Vagina (tissue), 2 donors: Measurements from ENCODE around the gene MAPK1. TPM values are rescaled to one million over a fixed set of nuclear protein-coding genes. Genes with fewer than 3 reads are reported as not detected.
"Not testable (repeated sequence)": the region's sequence is repeated elsewhere in the genome, so short reads cannot be mapped to it uniquely, and the experiment has no call there.

ENCODE experiments used
- DNase-seq, 2 donors: peaks; one replicate each; pipeline ENCODE4 v3.0.0-alpha.2; 2017; ENCODE audit errors: extremely low spot score in 2 of 2
- H3K27ac ChIP-seq: fragments of 200-600 bp; sonication (generic); one replicate; pipeline ENCODE4 v1.5.1; 2019
- H3K27me3 ChIP-seq: fragments of 200-600 bp; sonication (generic); one replicate; pipeline ENCODE4 v1.5.1; 2019
- H3K36me3 ChIP-seq, 2 donors: fragments of 200-600 bp; sonication (generic); one replicate each; pipeline ENCODE4 v1.5.1; 2017 to 2019
- H3K4me1 ChIP-seq: fragments of 200-600 bp; sonication (generic); one replicate; pipeline ENCODE4 v1.5.1; 2019
- H3K4me3 ChIP-seq, 2 donors: fragments of 200-600 bp; sonication (generic); 1 replicate in 1 of 2; 2 replicates in 1 of 2; pipeline ENCODE4 v1.5.1; 2016 to 2019
- H3K9me3 ChIP-seq: fragments of 200-600 bp; sonication (generic); one replicate; pipeline ENCODE4 v1.5.1; 2019
- CTCF ChIP-seq, 3 experiments: fragments of 450-650 bp in 2 of 3; fragments of 200-600 bp in 1 of 3; sonication (generic) in 1 of 3; IDR thresholded peaks; one replicate each; pipeline ENCODE4 v1.5.1; 2017 to 2019; ENCODE audit warnings: antibody characterized with exemption in 3 of 3, mild to moderate bottlenecking in 2 of 3, moderate library complexity in 2 of 3
- POLR2A ChIP-seq, 2 donors: fragments of 450-650 bp; IDR thresholded peaks; one replicate each; pipeline ENCODE4 v1.6.1; 2017; ENCODE audit warnings: antibody characterized with exemption in 2 of 2, mild to moderate bottlenecking in 2 of 2, moderate library complexity in 2 of 2
- POLR2AphosphoS5 ChIP-seq, 2 donors: sonication (generic); formaldehyde crosslinking; IDR thresholded peaks; one replicate each; pipeline ENCODE4 v1.9.0; 2017; ENCODE audit warnings: antibody characterized with exemption in 2 of 2, mild to moderate bottlenecking in 2 of 2, low read depth in 1 of 2; ENCODE audit not compliant: insufficient read depth in 1 of 2
- intact Hi-C: fragments of 100-400 bp; cut with DNase I; formaldehyde crosslinking; loops from one replicate; pipeline ENCODE4 v1.15.1; 2023
- total RNA-seq: library from RNA; depleted of rRNA; stranded (reverse); fragments of >200 nt; gene quantifications from one replicate; pipeline ENCODE4 v1.2.3, GENCODE V29; 2016

The MAPK1 gene
- total RNA-seq, 1 donor from 2014 or later: 44.9 TPM

- H3K9me3 ChIP-seq: no peaks in the 10 kb centered on the region
- intact Hi-C loops: no loop called here
- DNase-seq: no peak
- H3K27ac ChIP-seq: no peak overlapping the region
- H3K4me3 ChIP-seq: no peak overlapping the region
- TF ChIP-seq POLR2A (IDR thresholded peaks at IDR 0.05): no peak
- TF ChIP-seq CTCF (IDR thresholded peaks at IDR 0.05): no peak
- no peak for TF ChIP-seq POLR2AphosphoS5 (IDR thresholded peaks at IDR 0.05; ENCODE audit: insufficient read depth in 1 of 2, low read depth in 1 of 2)
- H3K27me3 ChIP-seq: no peaks in the 10 kb centered on the region
- peaks cover 47% of the 10 kb centered on the region for H3K4me1 ChIP-seq
- H3K36me3 ChIP-seq: no peaks in the 10 kb centered on the region
Observed at GRCh38 chr22:21841422-21841821, 26.0 kb downstream of the MAPK1 start.

GRCh38 chr22:21840236-21840823, 27.1 kb downstream of the MAPK1 start:
- Histone ChIP-seq H3K36me3 (no peaks in the 10 kb centered on the region), H3K9me3 (no peaks in the 10 kb centered on the region), H3K27ac (no peak overlapping the region), H3K27me3 (no peaks in the 10 kb centered on the region), H3K4me1 (peaks cover 47% of the 10 kb centered on the region), H3K4me3 (no peak overlapping the region)
- TF ChIP-seq POLR2AphosphoS5 (IDR thresholded peaks at IDR 0.05; ENCODE audit: insufficient read depth in 1 of 2, low read depth in 1 of 2): no peak
- no peak for TF ChIP-seq POLR2A (IDR thresholded peaks at IDR 0.05)
- TF ChIP-seq CTCF (IDR thresholded peaks at IDR 0.05): no peak
- intact Hi-C loops: no loop called here
- DNase-seq: no peak

DNA sequence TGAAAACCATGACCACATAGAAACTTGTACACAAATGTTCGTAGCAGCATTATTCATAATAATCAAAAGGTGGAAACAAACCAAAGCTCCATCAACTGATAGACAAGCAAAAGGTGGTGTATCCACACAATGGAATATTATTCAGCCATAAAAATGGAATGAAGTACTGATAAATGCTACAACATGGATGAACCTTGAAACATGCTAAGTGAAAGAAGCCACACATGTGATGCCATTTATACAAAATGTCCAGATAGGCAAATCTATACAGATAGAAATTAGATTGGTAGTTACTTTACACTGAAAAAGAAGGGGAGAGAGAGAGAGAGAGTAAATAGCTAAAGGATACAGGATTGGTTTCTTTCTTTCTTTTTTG, 27.7 kb downstream of the MAPK1 start:
- Histone ChIP-seq H3K27me3 (no peaks in the 10 kb centered on the region), H3K27ac (no peak overlapping the region), H3K4me1 (peaks cover 51% of the 10 kb centered on the region), H3K9me3 (no peaks in the 10 kb centered on the region), H3K4me3 (no peak overlapping the region), H3K36me3 (no peaks in the 10 kb centered on the region)
- intact Hi-C loops: no loop called here
- no peak for TF ChIP-seq POLR2A (IDR thresholded peaks at IDR 0.05)
- no peak for TF ChIP-seq CTCF (IDR thresholded peaks at IDR 0.05)
- no peak for TF ChIP-seq POLR2AphosphoS5 (IDR thresholded peaks at IDR 0.05; ENCODE audit: insufficient read depth in 1 of 2, low read depth in 1 of 2)
- DNase-seq: no peak

DNA sequence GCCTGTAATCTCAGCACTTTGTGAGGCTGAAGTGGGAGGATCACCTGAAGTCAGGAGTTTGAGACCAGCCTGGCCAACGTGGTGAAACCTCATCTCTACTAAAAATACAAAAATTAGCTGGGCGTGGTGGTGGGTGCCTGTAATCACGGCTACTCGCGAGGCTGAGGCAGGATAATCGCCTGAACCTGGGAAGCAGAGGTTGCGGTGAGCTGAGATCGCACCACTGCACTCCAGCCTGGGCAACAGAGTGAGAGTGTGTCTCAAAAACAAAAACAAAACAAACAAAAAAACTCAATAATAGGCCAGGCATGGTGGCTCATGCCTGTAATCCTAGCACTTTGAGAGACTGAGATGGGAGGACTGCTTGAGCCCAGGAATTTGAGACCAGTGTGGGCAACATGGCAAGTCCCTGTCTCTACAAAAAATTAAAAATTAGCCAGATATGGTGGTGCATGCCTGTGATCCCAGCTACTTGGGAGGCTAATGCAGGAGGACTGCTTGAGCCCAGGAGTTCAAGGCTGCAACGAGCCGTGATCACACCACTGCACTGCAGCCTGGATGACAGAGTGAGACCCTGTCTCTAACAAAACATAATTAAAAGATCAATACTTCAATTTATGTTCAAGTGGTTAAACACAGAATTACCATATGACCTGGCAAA, 28.2 kb downstream of the MAPK1 start:
- H3K4me1 ChIP-seq: peaks cover 51% of the 10 kb centered on the region

DNA sequence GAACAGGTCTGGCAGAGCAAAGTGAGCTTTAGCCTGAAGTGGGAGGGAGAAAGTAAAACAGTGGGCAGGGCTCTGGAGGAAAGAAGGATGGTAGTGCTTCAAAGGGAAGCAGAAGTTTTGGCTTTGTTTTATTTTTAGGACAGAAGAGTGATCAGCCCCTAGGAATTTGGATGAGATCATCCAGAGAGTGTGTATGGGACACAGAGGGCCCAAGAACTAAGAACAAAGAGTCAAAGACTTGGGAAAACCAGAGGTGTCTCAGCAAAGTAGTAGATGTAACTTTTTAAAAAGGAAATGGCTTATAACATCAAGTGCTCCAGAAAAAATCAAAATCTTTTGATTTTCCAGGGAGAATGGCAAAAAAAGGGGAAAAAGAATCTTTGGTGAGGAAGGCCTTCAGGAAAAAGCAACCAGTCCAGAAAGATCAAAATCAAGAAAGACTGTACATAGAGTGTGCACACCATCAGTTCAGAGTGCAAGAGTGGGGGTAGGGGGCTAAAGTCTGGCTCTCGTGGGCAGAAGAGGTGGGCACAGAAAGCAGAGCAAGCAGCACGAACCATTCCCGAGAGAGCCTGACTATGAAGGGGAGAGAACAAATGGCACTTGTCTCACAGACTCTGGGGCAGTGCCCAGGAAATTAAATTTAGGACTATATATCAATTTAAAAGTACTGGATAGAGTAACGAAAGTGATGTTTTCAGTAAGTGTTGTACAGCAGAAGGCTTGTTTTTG, 30.0 kb downstream of the MAPK1 start:
- Histone ChIP-seq H3K27me3 (no peaks in the 10 kb centered on the region), H3K4me1 (peaks cover 52% of the 10 kb centered on the region), H3K27ac (peak overlapping the region; percentile 82), H3K9me3 (no peaks in the 10 kb centered on the region), H3K36me3 (no peaks in the 10 kb centered on the region), H3K4me3 (no peak overlapping the region)
- peak in 1 of 2 donors; percentile 51 for TF ChIP-seq POLR2AphosphoS5 (IDR thresholded peaks at IDR 0.05; ENCODE audit: insufficient read depth in 1 of 2, low read depth in 1 of 2)
- no peak for TF ChIP-seq POLR2A (IDR thresholded peaks at IDR 0.05)
- intact Hi-C loops: no loop called here
- no peak for DNase-seq

More for the DNA sequence above, 28.2 kb downstream of the MAPK1 start:
- H3K4me3 ChIP-seq, intact Hi-C loops, H3K27me3 ChIP-seq, DNase-seq, H3K9me3 ChIP-seq, H3K27ac ChIP-seq, H3K36me3 ChIP-seq: not testable (repeated sequence)

DNA sequence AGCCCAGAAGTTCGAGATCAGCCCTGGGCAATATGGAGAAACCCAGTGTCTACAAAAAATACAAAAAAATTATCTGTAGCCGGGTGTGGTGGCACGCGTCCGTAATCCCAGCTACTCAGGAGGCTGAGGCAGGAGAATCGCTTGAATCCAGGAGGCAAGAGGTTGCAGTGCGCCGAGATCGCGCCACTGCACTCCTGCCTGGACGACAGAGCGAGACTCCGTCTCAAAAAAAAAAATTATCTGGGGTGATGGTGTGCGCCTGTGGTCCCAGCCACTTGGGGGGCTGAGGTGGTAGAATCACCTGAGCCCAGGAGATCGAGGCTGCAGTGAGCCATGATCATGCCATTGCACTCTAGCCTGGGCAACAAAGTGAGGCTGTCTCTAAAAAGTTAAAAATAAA, 31.0 kb downstream of the MAPK1 start:
- H3K36me3 ChIP-seq, H3K4me3 ChIP-seq, H3K27me3 ChIP-seq, DNase-seq, intact Hi-C loops, H3K9me3 ChIP-seq: not testable (repeated sequence)
- Histone ChIP-seq H3K4me1 (peaks cover 60% of the 10 kb centered on the region), H3K27ac (peak overlapping the region; percentile 82)
